Epidermal melanocyte (primary cell): ENCODE measurements around the gene POLR1C.

Experiments
- DNase-seq: peaks from one replicate; pipeline ENCODE4 v3.0.0; 2011; ENCODE audit warnings: low spot score; ENCODE audit not compliant: insufficient read length

The POLR1C gene

GRCh38 chr6:43570876-43571441, 54.1 kb downstream of the POLR1C start:
- no peak for DNase-seq
